ENCODE results near the gene AOX1. TPM values are rescaled to one million over a fixed set of nuclear protein-coding genes. Genes with fewer than 3 reads are reported as not detected.
"Not testable (repeated sequence)": the region's sequence is repeated elsewhere in the genome, so short reads cannot be mapped to it uniquely, and the experiment has no call there.

AOX1 gene
- total and polyA plus RNA-seq, 4 donors: 9.9 to 1,131 (median 486) TPM

GRCh38 chr2:200648518-200649281, 62.9 kb downstream of the AOX1 start:
- not testable (repeated sequence) for DNase-seq (ENCODE audit: low spot score); H3K27me3 ChIP-seq (ENCODE audit: control insufficient read depth in 4 of 4, insufficient read depth in 4 of 4, low read length in 3 of 4); H3K4me3 ChIP-seq (ENCODE audit: low read depth in 1 of 3, low read length in 3 of 3); H3K4me1 ChIP-seq (ENCODE audit: control insufficient read depth in 4 of 4, insufficient read depth in 4 of 4, low read length in 3 of 4); H3K27ac ChIP-seq (ENCODE audit: low read depth in 1 of 2, low read length in 2 of 2); H3K9me3 ChIP-seq (ENCODE audit: control insufficient read depth in 4 of 4, low read length in 3 of 4); H3K9ac ChIP-seq (ENCODE audit: low read depth in 1 of 2, low read length in 2 of 2)
- WGBS: 94% methylated on average over 3 of the region's 3 CpGs
- peaks cover 0 to 68% (median 54%) of the 10 kb centered on the region in 4 donors for H3K36me3 ChIP-seq (ENCODE audit: control insufficient read depth in 4 of 4, insufficient read depth in 3 of 4, low read depth in 1 of 4, low read length in 3 of 4)

- H3K4me3 ChIP-seq (ENCODE audit: low read depth in 1 of 3, low read length in 3 of 3): no peak overlapping the region
- peaks cover 4 to 11% (median 7%) of the 10 kb centered on the region in 4 donors for H3K4me1 ChIP-seq (ENCODE audit: control insufficient read depth in 4 of 4, insufficient read depth in 4 of 4, low read length in 3 of 4)
- WGBS: 47% methylated on average over 3 of the region's 3 CpGs
- no peaks in the 10 kb centered on the region for H3K9me3 ChIP-seq (ENCODE audit: control insufficient read depth in 4 of 4, low read length in 3 of 4)
- TF ChIP-seq HNF4G (IDR thresholded peaks at IDR 0.05) (no peak), HNF4A (conservative IDR thresholded peaks at IDR 0.05) (no peak), CTCF (IDR thresholded peaks at IDR 0.05; ENCODE audit: low read depth, low read length, missing input control) (no peak), FOXA1 (IDR thresholded peaks at IDR 0.05) (no peak)
- H3K36me3 ChIP-seq (ENCODE audit: control insufficient read depth in 4 of 4, insufficient read depth in 3 of 4, low read depth in 1 of 4, low read length in 3 of 4): peaks cover 0 to 65% (median 52%) of the 10 kb centered on the region in 4 donors
- DNase-seq (ENCODE audit: low spot score): no peak
- no peak overlapping the region for H3K9ac ChIP-seq (ENCODE audit: low read depth in 1 of 2, low read length in 2 of 2)
- no peaks in the 10 kb centered on the region for H3K27me3 ChIP-seq (ENCODE audit: control insufficient read depth in 4 of 4, insufficient read depth in 4 of 4, low read length in 3 of 4)
- no peak overlapping the region for H3K27ac ChIP-seq (ENCODE audit: low read depth in 1 of 2, low read length in 2 of 2)
These were observed 63.9 kb downstream of the AOX1 start for GRCh38 chr2:200649724-200650123.

- Histone ChIP-seq H3K9ac (ENCODE audit: low read depth in 1 of 2, low read length in 2 of 2) (no peak overlapping the region), H3K4me1 (ENCODE audit: control insufficient read depth in 4 of 4, insufficient read depth in 4 of 4, low read length in 3 of 4) (peaks cover 4 to 15% (median 11%) of the 10 kb centered on the region in 4 donors), H3K27me3 (ENCODE audit: control insufficient read depth in 4 of 4, insufficient read depth in 4 of 4, low read length in 3 of 4) (no peaks in the 10 kb centered on the region), H3K36me3 (ENCODE audit: control insufficient read depth in 4 of 4, insufficient read depth in 3 of 4, low read depth in 1 of 4, low read length in 3 of 4) (peaks cover 0 to 66% (median 53%) of the 10 kb centered on the region in 4 donors), H3K4me3 (ENCODE audit: low read depth in 1 of 3, low read length in 3 of 3) (no peak overlapping the region), H3K27ac (ENCODE audit: low read depth in 1 of 2, low read length in 2 of 2) (no peak overlapping the region), H3K9me3 (ENCODE audit: control insufficient read depth in 4 of 4, low read length in 3 of 4) (no peaks in the 10 kb centered on the region)
- 68% methylated on average over 2 of the region's 2 CpGs for WGBS
- DNase-seq (ENCODE audit: low spot score): no peak
- TF ChIP-seq MAX (IDR thresholded peaks at IDR 0.05): no peak
- no peak for TF ChIP-seq REST (IDR thresholded peaks at IDR 0.05)
- no peak for TF ChIP-seq NR2F2 (IDR thresholded peaks at IDR 0.05)
- TF ChIP-seq CTCF (IDR thresholded peaks at IDR 0.05; ENCODE audit: low read depth, low read length, missing input control): no peak
- no peak for TF ChIP-seq JUND (IDR thresholded peaks at IDR 0.05)
- no peak for TF ChIP-seq GABPA (IDR thresholded peaks at IDR 0.05 in 1 of 2, conservative IDR thresholded peaks at IDR 0.05 in 1 of 2)
- TF ChIP-seq HNF4A (conservative IDR thresholded peaks at IDR 0.05): no peak
- no peak for TF ChIP-seq RXRA (IDR thresholded peaks at IDR 0.05)
- no peak for TF ChIP-seq EGR1 (IDR thresholded peaks at IDR 0.05; ENCODE audit: low read depth in 2 of 2)
- TF ChIP-seq TAF1 (conservative IDR thresholded peaks at IDR 0.05): no peak
- no peak for TF ChIP-seq ATF3 (IDR thresholded peaks at IDR 0.05)
- TF ChIP-seq FOXA1 (IDR thresholded peaks at IDR 0.05): no peak
- TF ChIP-seq ZBTB33 (IDR thresholded peaks at IDR 0.05): no peak
- no peak for TF ChIP-seq RAD21 (IDR thresholded peaks at IDR 0.05)
- no peak for TF ChIP-seq YY1 (IDR thresholded peaks at IDR 0.05)
- TF ChIP-seq SP1 (IDR thresholded peaks at IDR 0.05): no peak
- no peak for TF ChIP-seq FOXA2 (IDR thresholded peaks at IDR 0.05)
These were observed 64.4 kb downstream of the AOX1 start for GRCh38 chr2:200650195-200650594.

All from liver (tissue), 9 donors.